HFFc6 (cell line): ENCODE measurements around the gene NKAIN4. TPM values are rescaled to one million over a fixed set of nuclear protein-coding genes. Genes with fewer than 3 reads are reported as not detected.

Experiments used
- DNase-seq: peaks from one replicate; pipeline ENCODE4 v3.0.0-alpha.2; 2018
- H3K27ac Mint-ChIP-seq: 2 replicates; pipeline ENCODE4 v1.8.0; 2020; ENCODE audit warnings: mild to moderate bottlenecking, mixed read lengths
- H3K27me3 Mint-ChIP-seq: 2 replicates; pipeline ENCODE4 v1.8.0; 2021; ENCODE audit warnings: mild to moderate bottlenecking, moderate library complexity, mixed read lengths; ENCODE audit not compliant: insufficient read depth
- H3K36me3 Mint-ChIP-seq: 2 replicates; pipeline ENCODE4 v1.8.0; 2021; ENCODE audit warnings: low read depth, mixed read lengths
- H3K4me1 Mint-ChIP-seq: 2 replicates; pipeline ENCODE4 v1.8.0; 2020; ENCODE audit warnings: low read depth, mixed read lengths
- H3K4me3 Mint-ChIP-seq: 2 replicates; pipeline ENCODE4 v1.8.0; 2020; ENCODE audit warnings: mild to moderate bottlenecking, moderate library complexity, mixed read lengths
- H3K9me3 Mint-ChIP-seq: 2 replicates; pipeline ENCODE4 v1.8.0; 2020; ENCODE audit warnings: mild to moderate bottlenecking, mixed read lengths
- CTCF ChIP-seq: fragments of 200-600 bp; sonication (generic); IDR thresholded peaks from 2 replicates; pipeline ENCODE4 v1.5.0; 2021; ENCODE audit warnings: antibody characterized with exemption, mild to moderate bottlenecking
- total RNA-seq, 6 experiments: library from RNA; stranded (reverse); fragmentation: NEBNext Ultra II Directional; extraction: Animal tissue kit (Norgen Biotek cat#: 25700); gene quantifications; 2 replicates in 1 of 6; 3 replicates in 5 of 6; pipeline ENCODE4 v1.2.3, GENCODE V29; 2021

The NKAIN4 gene
- total RNA-seq, 6 experiments from 2014 or later: not detected

GRCh38 chr20:63247671-63248228, 6.5 kb downstream of the NKAIN4 start:
- TF ChIP-seq CTCF: no peak
- no peak overlapping the region for H3K4me3 Mint-ChIP-seq
- no peak for DNase-seq
- no peaks in the 10 kb centered on the region for H3K4me1 Mint-ChIP-seq
- H3K27me3 Mint-ChIP-seq: peaks cover 25% of the 10 kb centered on the region
- H3K27ac Mint-ChIP-seq: no peak overlapping the region
- H3K36me3 Mint-ChIP-seq: no peaks in the 10 kb centered on the region
- H3K9me3 Mint-ChIP-seq: no peaks in the 10 kb centered on the region

GRCh38 chr20:63246490-63247288, 7.6 kb downstream of the NKAIN4 start:
- peaks cover 25% of the 10 kb centered on the region for H3K27me3 Mint-ChIP-seq
- TF ChIP-seq CTCF: no peak
- no peaks in the 10 kb centered on the region for H3K9me3 Mint-ChIP-seq
- H3K4me1 Mint-ChIP-seq: no peaks in the 10 kb centered on the region
- no peak overlapping the region for H3K4me3 Mint-ChIP-seq
- H3K36me3 Mint-ChIP-seq: no peaks in the 10 kb centered on the region
- no peak for DNase-seq
- H3K27ac Mint-ChIP-seq: no peak overlapping the region

- peaks cover 28% of the 10 kb centered on the region for H3K27me3 Mint-ChIP-seq
- no peak overlapping the region for H3K4me3 Mint-ChIP-seq
- H3K27ac Mint-ChIP-seq: no peak overlapping the region
- no peaks in the 10 kb centered on the region for H3K9me3 Mint-ChIP-seq
- no peak for DNase-seq
- TF ChIP-seq CTCF: no peak
- H3K36me3 Mint-ChIP-seq: no peaks in the 10 kb centered on the region
- no peaks in the 10 kb centered on the region for H3K4me1 Mint-ChIP-seq
Measured at GRCh38 chr20:63244468-63244867, 9.8 kb downstream of the NKAIN4 start.

GRCh38 chr20:63243604-63244247, 10.5 kb downstream of the NKAIN4 start:
- TF ChIP-seq CTCF: no peak
- no peaks in the 10 kb centered on the region for H3K9me3 Mint-ChIP-seq
- no peak overlapping the region for H3K4me3 Mint-ChIP-seq
- H3K4me1 Mint-ChIP-seq: no peaks in the 10 kb centered on the region
- no peaks in the 10 kb centered on the region for H3K36me3 Mint-ChIP-seq
- no peak for DNase-seq
- no peak overlapping the region for H3K27ac Mint-ChIP-seq
- H3K27me3 Mint-ChIP-seq: peaks cover 24% of the 10 kb centered on the region

- Mint-ChIP-seq H3K4me1 (no peaks in the 10 kb centered on the region), H3K27me3 (peaks cover 21% of the 10 kb centered on the region)
Measured at GRCh38 chr20:63242736-63243135, 11.5 kb downstream of the NKAIN4 start.

More at GRCh38 chr20:63242736-63243135, 11.5 kb downstream of the NKAIN4 start:
- no peak overlapping the region for H3K27ac Mint-ChIP-seq
- TF ChIP-seq CTCF: no peak
- no peaks in the 10 kb centered on the region for H3K36me3 Mint-ChIP-seq
- no peak for DNase-seq
- H3K4me3 Mint-ChIP-seq: no peak overlapping the region
- H3K9me3 Mint-ChIP-seq: no peaks in the 10 kb centered on the region
